HG02763 (cell line): ENCODE measurements around the gene FRMD3.

Source experiments
- ATAC-seq: cut with Tn5 transposase; IDR thresholded peaks from one replicate; pipeline ENCODE4 v1.9.1; 2021; ENCODE audit warnings: mild to moderate bottlenecking, moderate library complexity; ENCODE audit not compliant: unreplicated experiment

The FRMD3 gene

GRCh38 chr9:83342731-83343130 lies 195.5 kb downstream of the FRMD3 start:
- no peak for ATAC-seq

- ATAC-seq = no peak
Observed at GRCh38 chr9:83342006-83342405, 196.2 kb downstream of the FRMD3 start.

- no peak for ATAC-seq
Observed at GRCh38 chr9:83340451-83340850, 197.8 kb downstream of the FRMD3 start.

- no peak for ATAC-seq
Observed at GRCh38 chr9:83339435-83339834, 198.8 kb downstream of the FRMD3 start.

GRCh38 chr9:83336706-83337105 lies 201.5 kb downstream of the FRMD3 start:
- ATAC-seq = no peak

- peak; percentile 56 for ATAC-seq
Observed at GRCh38 chr9:83334320-83334719, 203.9 kb downstream of the FRMD3 start.

GRCh38 chr9:83330207-83331196 lies 207.7 kb downstream of the FRMD3 start:
- no peak for ATAC-seq

GRCh38 chr9:83327750-83328622 lies 210.2 kb downstream of the FRMD3 start:
- ATAC-seq = no peak

- ATAC-seq = no peak
Observed at GRCh38 chr9:83327323-83327722, 210.9 kb downstream of the FRMD3 start.

- no peak for ATAC-seq
Observed at GRCh38 chr9:83323148-83323547, 215.1 kb downstream of the FRMD3 start.

GRCh38 chr9:83322438-83322837 lies 215.8 kb downstream of the FRMD3 start:
- no peak for ATAC-seq

- ATAC-seq = no peak
Observed at GRCh38 chr9:83317244-83317643, 221.0 kb downstream of the FRMD3 start.

- ATAC-seq = no peak
Observed at GRCh38 chr9:83315649-83316048, 222.6 kb downstream of the FRMD3 start.

- no peak for ATAC-seq
Observed at GRCh38 chr9:83313781-83314180, 224.4 kb downstream of the FRMD3 start.

- ATAC-seq = no peak
Observed at GRCh38 chr9:83312537-83312936, 225.7 kb downstream of the FRMD3 start.

GRCh38 chr9:83307066-83307724 lies 231.0 kb downstream of the FRMD3 start:
- ATAC-seq = no peak

GRCh38 chr9:83304686-83305085 lies 233.5 kb downstream of the FRMD3 start:
- no peak for ATAC-seq

- ATAC-seq = no peak
Observed at GRCh38 chr9:83299571-83299970, 238.6 kb downstream of the FRMD3 start.

- no peak for ATAC-seq
Observed at GRCh38 chr9:83299094-83299493, 239.1 kb downstream of the FRMD3 start.

GRCh38 chr9:83296123-83296522 lies 242.1 kb downstream of the FRMD3 start:
- peak; percentile 60 for ATAC-seq

GRCh38 chr9:83294816-83295215 lies 243.4 kb downstream of the FRMD3 start:
- no peak for ATAC-seq
